Activated CD4-positive, alpha-beta T cell treated with anti-CD3 and anti-CD28 coated beads, Interleukin-2, amount 10 ng/mL, durations not matched to agents 24 days and 14 days (primary cell): ENCODE data around the gene BAIAP2L2. TPM values are rescaled to one million over a fixed set of nuclear protein-coding genes. Genes with fewer than 3 reads are reported as not detected.

Experiments
- DNase-seq: peaks from one replicate; pipeline ENCODE4 v3.0.0; 2022
- H3K27ac Mint-ChIP-seq: one replicate; pipeline ENCODE4 v1.8.0; 2022; ENCODE audit warnings: mild to moderate bottlenecking, mixed read lengths
- H3K27me3 Mint-ChIP-seq: one replicate; pipeline ENCODE4 v1.8.0; 2022; ENCODE audit warnings: mixed read lengths
- H3K36me3 Mint-ChIP-seq: one replicate; pipeline ENCODE4 v1.8.0; 2022; ENCODE audit warnings: low read depth, mild to moderate bottlenecking, mixed read lengths
- H3K4me1 Mint-ChIP-seq: one replicate; pipeline ENCODE4 v1.8.0; 2021; ENCODE audit warnings: mixed read lengths
- H3K4me3 Mint-ChIP-seq: one replicate; pipeline ENCODE4 v1.8.0; 2022; ENCODE audit warnings: mild to moderate bottlenecking, moderate library complexity, mixed read lengths
- H3K9me3 Mint-ChIP-seq: one replicate; pipeline ENCODE4 v1.8.0; 2021; ENCODE audit warnings: mixed read lengths
- intact Hi-C: fragments of 100-400 bp; cut with micrococcal nuclease; formaldehyde crosslinking; loops from one replicate; pipeline ENCODE4 v1.15.1; 2023
- total RNA-seq: library from RNA; stranded (reverse); gene quantifications from 2 replicates; pipeline ENCODE4 v1.2.3, GENCODE V29; 2022

Gene BAIAP2L2
- total RNA-seq, 1 donor from 2014 or later: 0.19 TPM

DNA sequence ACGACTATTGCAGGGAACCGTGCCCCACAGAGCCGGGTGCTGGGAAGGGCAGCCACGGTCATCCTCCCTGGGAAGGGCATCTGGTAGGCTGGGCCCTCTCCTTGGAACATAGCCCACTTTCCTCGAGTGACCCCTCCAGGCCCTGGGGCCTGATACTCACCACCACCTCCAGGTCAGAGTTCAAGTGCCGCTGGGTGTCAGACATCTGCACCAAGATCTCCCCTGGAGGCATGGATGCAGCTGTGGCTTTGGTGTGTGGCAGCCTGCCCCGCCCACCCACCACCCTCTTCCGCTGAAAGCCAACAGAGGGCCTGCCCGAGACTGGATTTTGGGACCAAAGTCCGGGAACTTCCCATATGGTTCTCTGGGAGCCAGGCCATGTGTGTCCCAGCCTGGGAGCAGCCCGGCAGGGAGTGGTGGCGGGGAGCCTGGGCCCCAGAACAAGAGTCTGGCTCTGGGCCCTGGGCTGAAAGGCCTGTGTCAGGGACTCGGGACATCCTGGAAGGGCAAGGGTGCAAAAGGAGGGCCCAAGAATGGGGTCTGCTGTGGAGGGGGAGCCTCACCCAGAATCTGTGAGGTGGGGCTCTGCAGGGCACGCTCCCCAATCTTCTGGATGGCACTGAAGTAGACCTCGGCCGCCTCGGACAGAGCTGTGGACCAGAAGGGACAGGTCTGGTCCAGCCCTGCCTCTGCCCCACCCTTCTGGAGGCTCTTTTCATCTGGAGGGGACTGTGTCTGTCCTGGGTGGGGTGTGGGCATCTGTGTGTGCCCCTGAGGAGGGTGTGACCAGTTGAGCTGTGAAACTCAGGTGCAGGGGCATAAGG, 2.6 kb downstream of the BAIAP2L2 start:
- Mint-ChIP-seq H3K4me3 (no peak overlapping the region), H3K27ac (no peak overlapping the region), H3K9me3 (no peaks in the 10 kb centered on the region), H3K4me1 (peaks cover 6% of the 10 kb centered on the region), H3K36me3 (no peaks in the 10 kb centered on the region), H3K27me3 (no peaks in the 10 kb centered on the region)
- intact Hi-C loops: loop anchor here (10.0 kb wide), 1 partner anchor 467 kb away; the partner anchor contains the start of gene DMC1
- no peak for DNase-seq

GRCh38 chr22:38106814-38107578, 3.5 kb downstream of the BAIAP2L2 start:
- intact Hi-C loops: loop anchor here (10.0 kb wide), 1 partner anchor 468 kb away; the partner anchor contains the start of gene DMC1
- Mint-ChIP-seq H3K4me3 (no peak overlapping the region), H3K36me3 (no peaks in the 10 kb centered on the region), H3K27me3 (no peaks in the 10 kb centered on the region), H3K9me3 (no peaks in the 10 kb centered on the region), H3K4me1 (peaks cover 6% of the 10 kb centered on the region), H3K27ac (no peak overlapping the region)
- no peak for DNase-seq

- Mint-ChIP-seq H3K4me3 (no peak overlapping the region), H3K9me3 (no peaks in the 10 kb centered on the region), H3K27ac (no peak overlapping the region), H3K36me3 (no peaks in the 10 kb centered on the region), H3K4me1 (peaks cover 6% of the 10 kb centered on the region), H3K27me3 (no peaks in the 10 kb centered on the region)
- DNase-seq: no peak
- intact Hi-C loops: loop anchor here (5.0 to 10.0 kb wide), 2 partner anchors 52 to 471 kb away; partner anchors contain the start of gene DMC1
These were observed 6.4 kb downstream of the BAIAP2L2 start for GRCh38 chr22:38104084-38104483.

- H3K9me3 Mint-ChIP-seq: no peaks in the 10 kb centered on the region
- H3K27ac Mint-ChIP-seq: no peak overlapping the region
- intact Hi-C loops: loop anchor here (5.0 to 10.0 kb wide), 2 partner anchors 51 to 471 kb away; partner anchors contain the start of gene DMC1
- no peak for DNase-seq
- H3K27me3 Mint-ChIP-seq: no peaks in the 10 kb centered on the region
- H3K36me3 Mint-ChIP-seq: no peaks in the 10 kb centered on the region
- H3K4me1 Mint-ChIP-seq: peaks cover 6% of the 10 kb centered on the region
- H3K4me3 Mint-ChIP-seq: no peak overlapping the region
These were observed 6.8 kb downstream of the BAIAP2L2 start for GRCh38 chr22:38103641-38104040.

GRCh38 chr22:38098410-38099249, 11.9 kb downstream of the BAIAP2L2 start:
- Mint-ChIP-seq H3K9me3 (no peaks in the 10 kb centered on the region), H3K4me3 (no peak overlapping the region), H3K36me3 (no peaks in the 10 kb centered on the region), H3K27ac (no peak overlapping the region), H3K27me3 (no peaks in the 10 kb centered on the region), H3K4me1 (no peaks in the 10 kb centered on the region)
- intact Hi-C loops: no loop called here
- DNase-seq: no peak

DNA sequence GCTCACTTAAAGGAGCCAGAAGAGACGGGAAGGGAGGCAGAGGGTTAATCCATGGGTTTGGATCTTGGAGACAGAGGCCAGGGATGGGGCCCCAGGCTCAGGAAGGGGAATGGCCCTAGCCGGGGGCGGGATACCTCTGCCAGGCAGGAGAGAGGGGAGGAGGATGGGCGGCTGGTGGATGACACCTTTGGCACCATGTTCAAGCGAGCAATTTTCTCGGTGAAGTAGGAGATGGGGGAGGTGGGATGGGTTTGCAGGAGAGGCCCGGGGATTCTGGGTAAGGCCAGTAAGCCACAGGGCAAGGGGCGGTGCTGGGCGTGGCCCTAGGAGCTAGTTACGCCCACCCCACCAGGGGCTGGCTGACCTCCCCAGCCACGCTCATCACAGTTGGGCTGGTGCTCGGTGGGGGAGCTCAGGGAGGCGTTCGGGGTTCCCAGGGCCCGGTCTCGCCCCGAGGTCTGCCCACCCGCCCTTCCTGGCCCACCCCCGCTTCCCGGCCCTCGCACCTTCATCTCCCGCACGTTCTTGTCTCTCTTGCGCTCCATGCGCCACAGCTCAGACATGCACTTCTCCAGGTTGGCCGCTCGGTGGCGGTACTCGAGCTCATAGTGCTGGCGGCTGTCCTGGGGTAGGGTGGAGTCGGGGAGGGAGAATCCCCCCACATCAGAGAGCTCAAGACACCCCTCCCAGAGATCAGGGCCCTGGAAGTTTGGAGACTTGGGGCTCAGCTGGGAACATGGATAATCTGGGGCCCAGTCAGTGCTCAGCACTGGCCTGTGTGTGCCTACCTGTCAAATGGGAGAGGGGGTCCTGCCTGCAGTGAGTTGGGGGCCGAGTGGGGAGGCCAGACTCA, 12.7 kb downstream of the BAIAP2L2 start:
- DNase-seq: no peak
- Mint-ChIP-seq H3K27ac (no peak overlapping the region), H3K36me3 (no peaks in the 10 kb centered on the region)

DNA sequence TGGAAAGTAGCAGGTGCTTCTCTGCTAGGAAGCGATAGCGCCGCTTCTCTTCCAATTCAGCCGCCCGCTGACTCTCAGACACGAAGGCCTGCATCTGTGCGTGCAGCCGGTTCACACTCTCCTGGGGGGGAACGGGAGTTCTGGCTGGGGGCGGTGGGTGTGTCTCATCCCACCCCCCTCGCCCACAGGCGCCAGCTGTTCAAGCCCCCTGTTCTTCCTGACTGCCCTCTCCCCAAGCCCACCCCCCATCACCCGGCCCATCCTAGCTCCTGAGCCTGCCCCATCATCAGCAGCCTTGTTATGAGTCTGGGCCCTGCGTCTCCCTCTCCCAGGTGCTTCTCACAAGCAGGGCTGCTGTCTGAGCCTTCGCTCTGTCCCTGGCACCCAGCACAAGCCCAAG, 13.4 kb downstream of the BAIAP2L2 start:
- Mint-ChIP-seq H3K9me3 (no peaks in the 10 kb centered on the region), H3K27ac (no peak overlapping the region), H3K36me3 (no peaks in the 10 kb centered on the region), H3K4me1 (no peaks in the 10 kb centered on the region), H3K4me3 (no peak overlapping the region), H3K27me3 (no peaks in the 10 kb centered on the region)
- no peak for DNase-seq
- intact Hi-C loops: no loop called here

More for the DNA sequence above, 12.7 kb downstream of the BAIAP2L2 start:
- no peaks in the 10 kb centered on the region for H3K27me3 Mint-ChIP-seq
- intact Hi-C loops: no loop called here
- H3K4me1 Mint-ChIP-seq: no peaks in the 10 kb centered on the region
- no peak overlapping the region for H3K4me3 Mint-ChIP-seq
- no peaks in the 10 kb centered on the region for H3K9me3 Mint-ChIP-seq

GRCh38 chr22:38089474-38089851, 21.0 kb downstream of the BAIAP2L2 start:
- Mint-ChIP-seq H3K36me3 (no peaks in the 10 kb centered on the region), H3K9me3 (no peaks in the 10 kb centered on the region), H3K27me3 (peaks cover 15% of the 10 kb centered on the region), H3K27ac (no peak overlapping the region), H3K4me1 (no peaks in the 10 kb centered on the region), H3K4me3 (no peak overlapping the region)
- intact Hi-C loops: no loop called here
- no peak for DNase-seq

DNA sequence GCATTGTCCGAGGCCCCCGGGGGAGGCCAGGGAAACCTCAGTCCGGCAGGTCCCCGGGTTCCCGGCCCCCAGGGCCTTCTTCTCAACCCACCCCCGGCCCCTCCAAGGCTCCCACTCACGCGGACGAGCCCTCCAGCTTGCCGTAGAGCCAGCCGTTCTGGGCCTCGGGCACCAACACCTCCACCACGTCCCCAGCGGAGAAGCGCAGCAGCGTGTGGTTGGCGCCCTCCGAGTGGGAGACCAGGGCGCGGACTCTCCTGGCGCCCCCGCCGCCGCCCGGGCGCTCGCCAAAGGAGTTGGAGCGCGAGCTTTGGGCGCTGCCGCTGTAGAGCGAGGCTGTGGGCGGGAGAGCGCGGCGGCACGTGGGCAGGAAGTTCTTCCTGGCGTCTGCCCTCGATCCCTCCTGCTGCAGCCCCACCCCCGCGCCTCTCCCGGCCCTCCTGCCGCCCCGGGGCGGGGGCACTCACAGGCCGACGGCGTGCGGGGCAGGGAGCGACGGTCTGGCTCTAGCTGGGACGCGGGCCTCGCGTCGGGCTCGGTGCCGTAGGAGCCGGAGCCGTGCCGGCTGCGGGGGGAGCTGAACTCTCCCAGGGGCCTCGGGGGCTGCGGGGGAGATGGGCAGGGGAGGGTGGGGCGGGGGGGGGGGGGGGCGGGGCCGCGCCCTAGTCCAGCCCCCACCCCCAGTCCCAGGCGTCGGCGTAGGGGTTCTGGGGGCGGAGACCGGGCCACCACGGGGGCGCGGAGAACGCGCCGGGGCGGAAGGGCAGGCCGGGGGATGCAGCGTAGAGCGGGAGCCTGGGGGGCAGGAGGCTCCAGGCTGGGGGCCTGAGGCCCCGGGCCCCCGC, 21.6 kb downstream of the BAIAP2L2 start:
- Mint-ChIP-seq H3K4me1 (no peaks in the 10 kb centered on the region), H3K27me3 (peaks cover 15% of the 10 kb centered on the region), H3K4me3 (no peak overlapping the region), H3K9me3 (no peaks in the 10 kb centered on the region), H3K36me3 (no peaks in the 10 kb centered on the region), H3K27ac (no peak overlapping the region)
- DNase-seq: no peak
- intact Hi-C loops: no loop called here

DNA sequence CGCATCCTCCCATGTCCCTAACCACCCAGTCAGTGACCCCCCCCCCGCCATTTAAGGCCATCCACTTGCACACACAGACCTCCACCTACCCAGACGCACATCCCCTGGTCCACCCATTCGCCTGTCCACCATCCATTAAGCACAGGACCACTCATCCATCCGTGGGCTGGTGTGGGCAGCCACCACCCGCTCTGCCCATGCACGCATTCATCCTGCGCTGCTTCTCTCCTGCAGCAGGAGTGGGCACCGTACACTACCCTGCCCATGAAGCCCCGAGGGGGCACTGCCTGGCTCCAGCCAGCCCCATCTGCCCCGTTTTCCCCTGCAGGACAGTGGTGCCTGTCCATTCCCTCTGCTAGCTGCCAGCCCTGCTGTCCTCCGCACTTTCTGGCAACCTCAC, 22.6 kb downstream of the BAIAP2L2 start:
- Mint-ChIP-seq H3K27me3 (peaks cover 20% of the 10 kb centered on the region), H3K27ac (no peak overlapping the region), H3K4me3 (no peak overlapping the region), H3K4me1 (no peaks in the 10 kb centered on the region), H3K9me3 (no peaks in the 10 kb centered on the region), H3K36me3 (no peaks in the 10 kb centered on the region)
- DNase-seq: no peak
- intact Hi-C loops: no loop called here

DNA sequence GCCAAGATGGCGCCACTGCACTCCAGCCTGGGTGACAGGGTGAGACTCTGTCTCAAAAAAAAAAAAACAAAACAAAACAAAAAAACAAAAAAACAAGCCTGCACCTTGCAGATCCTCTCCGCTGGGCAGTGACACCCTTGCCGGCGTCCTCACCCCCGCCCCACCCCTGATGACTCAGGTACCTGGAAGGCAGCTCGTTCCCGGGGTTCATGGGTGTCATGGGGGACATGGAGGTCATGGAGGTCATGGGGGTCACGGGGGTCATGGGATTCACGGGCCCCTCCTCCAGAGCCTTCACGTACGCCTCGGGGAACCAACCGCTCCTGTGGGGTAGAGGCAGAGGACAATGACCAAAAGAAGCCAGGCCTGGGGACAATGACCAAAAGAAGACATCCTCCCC, 23.5 kb downstream of the BAIAP2L2 start:
- Mint-ChIP-seq H3K9me3 (no peaks in the 10 kb centered on the region), H3K36me3 (no peaks in the 10 kb centered on the region), H3K27me3 (peaks cover 22% of the 10 kb centered on the region), H3K4me3 (no peak overlapping the region), H3K4me1 (no peaks in the 10 kb centered on the region), H3K27ac (no peak overlapping the region)
- no peak for DNase-seq
- intact Hi-C loops: no loop called here

GRCh38 chr22:38086001-38086845, 24.3 kb downstream of the BAIAP2L2 start:
- H3K4me1 Mint-ChIP-seq: no peaks in the 10 kb centered on the region
- H3K36me3 Mint-ChIP-seq: no peaks in the 10 kb centered on the region
- H3K27ac Mint-ChIP-seq: no peak overlapping the region
- H3K27me3 Mint-ChIP-seq: peaks cover 25% of the 10 kb centered on the region
- no peak overlapping the region for H3K4me3 Mint-ChIP-seq
- no peaks in the 10 kb centered on the region for H3K9me3 Mint-ChIP-seq
- no peak for DNase-seq
- intact Hi-C loops: no loop called here
